Measurements from ENCODE around the gene NBEA.
A peak's percentile ranks its signal among the peaks of the same experiment; 100 is the strongest.

NBEA gene

GRCh38 chr13:35129500-35129899 is 187.4 kb downstream of the NBEA start:
- Mint-ChIP-seq H3K4me1 (no peaks in the 10 kb centered on the region), H3K27ac (ENCODE audit: low read depth) (no peak overlapping the region), H3K4me3 (no peak overlapping the region), H3K36me3 (ENCODE audit: insufficient read depth) (no peaks in the 10 kb centered on the region), H3K27me3 (no peaks in the 10 kb centered on the region), H3K9me3 (peaks cover 11% of the 10 kb centered on the region)
- DNase-seq (ENCODE audit: low spot score in 2 of 2) = no peak
- ATAC-seq (replicated peaks; ENCODE audit: extremely low read depth, poor library complexity, severe bottlenecking) = no peak

DNA sequence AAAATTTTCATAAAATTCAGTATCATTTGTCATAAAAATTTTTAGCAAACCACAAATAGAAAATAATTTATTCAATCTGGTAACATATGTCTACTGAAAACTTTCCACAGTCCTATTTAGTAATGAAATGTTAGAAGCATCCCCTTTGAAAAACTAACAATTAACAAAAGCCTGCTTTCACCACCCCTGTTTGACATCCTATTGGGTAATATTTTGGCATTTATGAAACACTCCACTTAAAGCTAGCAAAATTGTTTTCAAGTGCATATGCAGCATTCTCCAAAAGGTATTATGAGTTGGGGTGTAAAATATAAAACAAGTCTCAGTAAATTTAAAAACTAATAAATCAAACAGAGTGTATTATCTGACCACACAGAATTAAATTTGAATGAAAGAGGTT is 189.4 kb downstream of the NBEA start:
- Mint-ChIP-seq H3K27me3 (no peaks in the 10 kb centered on the region), H3K9me3 (peaks cover 6% of the 10 kb centered on the region), H3K36me3 (ENCODE audit: insufficient read depth) (no peaks in the 10 kb centered on the region), H3K4me3 (no peak overlapping the region), H3K27ac (ENCODE audit: low read depth) (no peak overlapping the region), H3K4me1 (no peaks in the 10 kb centered on the region)
- ATAC-seq (replicated peaks; ENCODE audit: extremely low read depth, poor library complexity, severe bottlenecking) (no peak), DNase-seq (ENCODE audit: low spot score in 2 of 2) (no peak)

- ATAC-seq (replicated peaks; ENCODE audit: extremely low read depth, poor library complexity, severe bottlenecking) (no peak), DNase-seq (ENCODE audit: low spot score in 2 of 2) (no peak)
- H3K9me3 Mint-ChIP-seq = peaks cover 11% of the 10 kb centered on the region
- no peak overlapping the region for H3K4me3 Mint-ChIP-seq
- no peaks in the 10 kb centered on the region for H3K27me3 Mint-ChIP-seq
- no peaks in the 10 kb centered on the region for H3K4me1 Mint-ChIP-seq
- no peaks in the 10 kb centered on the region for H3K36me3 Mint-ChIP-seq (ENCODE audit: insufficient read depth)
- no peak overlapping the region for H3K27ac Mint-ChIP-seq (ENCODE audit: low read depth)
These were observed 194.5 kb downstream of the NBEA start for GRCh38 chr13:35136585-35136984.

GRCh38 chr13:35139591-35139990 is 197.5 kb downstream of the NBEA start:
- ATAC-seq (replicated peaks; ENCODE audit: extremely low read depth, poor library complexity, severe bottlenecking) = no peak
- no peaks in the 10 kb centered on the region for H3K27me3 Mint-ChIP-seq
- H3K36me3 Mint-ChIP-seq (ENCODE audit: insufficient read depth) = no peaks in the 10 kb centered on the region
- no peak for DNase-seq (ENCODE audit: low spot score in 2 of 2)
- H3K9me3 Mint-ChIP-seq = peaks cover 11% of the 10 kb centered on the region
- H3K4me1 Mint-ChIP-seq = no peaks in the 10 kb centered on the region
- no peak overlapping the region for H3K27ac Mint-ChIP-seq (ENCODE audit: low read depth)
- H3K4me3 Mint-ChIP-seq = no peak overlapping the region

DNA sequence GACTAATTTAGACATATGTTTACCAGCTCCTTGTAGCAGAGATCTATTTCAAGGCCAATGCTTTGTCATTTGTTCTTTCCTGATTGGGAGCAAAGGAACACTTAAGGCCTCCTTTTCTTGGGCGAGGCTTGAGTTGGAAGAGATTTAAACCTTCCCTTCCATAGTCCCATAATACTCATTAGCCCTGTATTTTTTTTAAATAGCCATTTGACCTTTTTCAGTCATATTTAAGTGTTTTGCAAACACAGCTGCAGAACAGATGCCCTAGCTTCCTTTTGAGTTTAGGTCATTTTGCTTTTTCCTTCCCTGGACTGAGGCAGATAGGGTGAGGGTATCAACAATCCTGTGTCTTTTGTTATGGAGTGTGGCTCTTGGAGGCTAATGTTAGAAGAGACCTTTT is 198.3 kb downstream of the NBEA start:
- H3K9me3 Mint-ChIP-seq = peaks cover 11% of the 10 kb centered on the region
- no peak overlapping the region for H3K4me3 Mint-ChIP-seq
- ATAC-seq (replicated peaks; ENCODE audit: extremely low read depth, poor library complexity, severe bottlenecking) (no peak), DNase-seq (ENCODE audit: low spot score in 2 of 2) (no peak)
- no peaks in the 10 kb centered on the region for H3K27me3 Mint-ChIP-seq
- no peaks in the 10 kb centered on the region for H3K36me3 Mint-ChIP-seq (ENCODE audit: insufficient read depth)
- H3K27ac Mint-ChIP-seq (ENCODE audit: low read depth) = no peak overlapping the region
- H3K4me1 Mint-ChIP-seq = no peaks in the 10 kb centered on the region

DNA sequence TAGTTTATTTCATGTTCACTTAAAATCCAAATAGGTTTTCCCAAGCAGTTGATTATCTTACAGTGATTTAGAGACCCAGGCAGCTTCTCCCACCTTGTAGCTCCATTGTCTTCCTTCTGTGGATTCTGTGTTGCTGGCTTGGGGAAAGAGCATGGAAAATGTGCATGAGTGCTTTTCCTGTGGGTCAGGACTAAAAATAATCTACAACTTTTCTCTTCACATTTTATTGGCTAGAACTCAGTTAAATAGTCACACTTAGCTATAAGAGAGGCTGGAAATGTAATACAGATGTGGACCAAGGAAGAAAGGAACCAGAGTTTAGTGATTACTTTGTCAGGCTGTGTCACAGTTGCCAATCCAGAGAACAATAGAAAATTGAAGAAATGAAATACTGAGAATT is 198.8 kb downstream of the NBEA start:
- Mint-ChIP-seq H3K36me3 (ENCODE audit: insufficient read depth) (no peaks in the 10 kb centered on the region), H3K27me3 (no peaks in the 10 kb centered on the region), H3K4me3 (no peak overlapping the region), H3K4me1 (no peaks in the 10 kb centered on the region), H3K27ac (ENCODE audit: low read depth) (no peak overlapping the region), H3K9me3 (peaks cover 11% of the 10 kb centered on the region)
- ATAC-seq (replicated peaks; ENCODE audit: extremely low read depth, poor library complexity, severe bottlenecking) (no peak), DNase-seq (ENCODE audit: low spot score in 2 of 2) (no peak)

DNA sequence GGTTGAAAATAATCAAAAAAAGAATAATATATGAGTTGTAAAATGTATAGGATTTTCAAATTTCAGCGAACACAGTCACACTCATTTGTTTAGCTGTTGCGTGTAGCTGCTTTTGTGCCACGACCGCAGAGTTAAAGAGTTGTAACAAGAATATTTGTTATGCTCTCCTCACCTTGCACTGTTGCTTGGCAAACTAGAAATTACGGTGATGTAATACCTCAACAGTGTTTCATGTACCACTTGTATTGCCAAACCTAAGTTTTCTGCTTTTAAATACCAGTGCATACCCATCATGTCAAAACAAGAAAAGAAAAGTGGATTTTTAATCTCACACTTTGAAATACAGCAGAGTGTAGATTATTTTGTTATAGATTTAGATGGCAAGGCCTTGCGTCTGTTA is 201.1 kb downstream of the NBEA start:
- H3K4me1 Mint-ChIP-seq = no peaks in the 10 kb centered on the region
- H3K27me3 Mint-ChIP-seq = no peaks in the 10 kb centered on the region
- peaks cover 6% of the 10 kb centered on the region for H3K9me3 Mint-ChIP-seq
- DNase-seq (ENCODE audit: low spot score in 2 of 2) (no peak), ATAC-seq (replicated peaks; ENCODE audit: extremely low read depth, poor library complexity, severe bottlenecking) (no peak)
- no peaks in the 10 kb centered on the region for H3K36me3 Mint-ChIP-seq (ENCODE audit: insufficient read depth)
- no peak overlapping the region for H3K27ac Mint-ChIP-seq (ENCODE audit: low read depth)
- H3K4me3 Mint-ChIP-seq = no peak overlapping the region

DNA sequence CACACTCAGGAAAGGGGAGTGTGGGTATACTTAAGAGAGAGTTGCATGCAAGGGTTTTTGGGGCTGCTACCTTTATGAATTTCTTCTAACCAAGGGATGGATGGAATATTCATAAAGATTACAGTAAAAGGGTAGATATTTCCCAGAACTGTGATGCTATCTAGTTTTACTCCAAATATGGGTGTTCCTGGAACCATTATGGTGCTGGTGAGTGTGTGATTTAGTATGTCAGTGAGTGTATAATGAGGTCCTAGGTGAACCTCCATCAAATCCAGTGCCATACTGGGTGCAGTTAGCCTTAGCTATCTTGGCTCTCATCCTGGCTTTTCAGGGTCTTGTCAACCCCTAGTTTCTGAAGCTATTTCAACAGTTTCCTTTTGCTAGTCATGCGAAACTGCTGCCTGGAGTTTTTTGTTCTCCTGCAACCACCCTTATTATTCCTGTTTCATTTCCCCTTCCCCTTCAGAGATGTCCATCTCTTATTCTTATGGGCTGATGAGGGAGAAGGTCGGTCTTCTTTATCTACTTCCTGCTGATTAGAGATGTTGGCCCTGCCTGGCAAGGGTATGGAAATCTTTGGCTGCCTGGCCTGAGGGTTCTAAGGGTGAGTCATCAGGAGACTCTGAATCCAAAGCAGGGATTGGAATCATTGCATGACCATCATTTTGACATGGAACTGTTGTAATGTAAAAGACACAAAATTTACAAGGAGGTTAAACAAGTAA is 202.3 kb downstream of the NBEA start:
- H3K4me3 Mint-ChIP-seq = no peak overlapping the region
- no peak overlapping the region for H3K27ac Mint-ChIP-seq (ENCODE audit: low read depth)
- no peak for ATAC-seq (replicated peaks; ENCODE audit: extremely low read depth, poor library complexity, severe bottlenecking)
- no peak for DNase-seq (ENCODE audit: low spot score in 2 of 2)
- no peaks in the 10 kb centered on the region for H3K27me3 Mint-ChIP-seq
- H3K9me3 Mint-ChIP-seq = peaks cover 5% of the 10 kb centered on the region
- no peaks in the 10 kb centered on the region for H3K4me1 Mint-ChIP-seq
- H3K36me3 Mint-ChIP-seq (ENCODE audit: insufficient read depth) = no peaks in the 10 kb centered on the region

DNA sequence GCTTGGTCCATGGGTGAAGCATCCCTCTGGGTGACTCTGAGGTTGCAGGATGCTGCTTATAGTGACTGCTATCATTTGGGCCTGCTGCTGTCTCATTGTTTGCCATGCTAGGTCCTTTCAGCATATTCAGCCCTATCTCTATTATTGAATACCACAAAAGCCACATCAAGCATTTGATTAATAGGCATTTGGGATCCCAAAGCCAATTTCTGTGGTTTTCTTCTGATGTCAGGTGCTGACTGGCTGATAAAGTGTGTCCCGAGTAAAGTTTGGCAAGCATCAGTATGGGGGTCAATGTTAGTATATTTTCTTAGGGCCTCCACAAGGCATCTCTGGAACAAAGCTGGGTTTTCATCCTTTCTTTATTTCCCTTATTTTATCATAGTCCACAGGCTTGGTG is 204.6 kb downstream of the NBEA start:
- Mint-ChIP-seq H3K27me3 (no peaks in the 10 kb centered on the region), H3K4me3 (no peak overlapping the region), H3K9me3 (no peaks in the 10 kb centered on the region), H3K27ac (ENCODE audit: low read depth) (no peak overlapping the region), H3K4me1 (no peaks in the 10 kb centered on the region), H3K36me3 (ENCODE audit: insufficient read depth) (no peaks in the 10 kb centered on the region)
- ATAC-seq (replicated peaks; ENCODE audit: extremely low read depth, poor library complexity, severe bottlenecking) = no peak
- DNase-seq (ENCODE audit: low spot score in 2 of 2) = no peak

DNA sequence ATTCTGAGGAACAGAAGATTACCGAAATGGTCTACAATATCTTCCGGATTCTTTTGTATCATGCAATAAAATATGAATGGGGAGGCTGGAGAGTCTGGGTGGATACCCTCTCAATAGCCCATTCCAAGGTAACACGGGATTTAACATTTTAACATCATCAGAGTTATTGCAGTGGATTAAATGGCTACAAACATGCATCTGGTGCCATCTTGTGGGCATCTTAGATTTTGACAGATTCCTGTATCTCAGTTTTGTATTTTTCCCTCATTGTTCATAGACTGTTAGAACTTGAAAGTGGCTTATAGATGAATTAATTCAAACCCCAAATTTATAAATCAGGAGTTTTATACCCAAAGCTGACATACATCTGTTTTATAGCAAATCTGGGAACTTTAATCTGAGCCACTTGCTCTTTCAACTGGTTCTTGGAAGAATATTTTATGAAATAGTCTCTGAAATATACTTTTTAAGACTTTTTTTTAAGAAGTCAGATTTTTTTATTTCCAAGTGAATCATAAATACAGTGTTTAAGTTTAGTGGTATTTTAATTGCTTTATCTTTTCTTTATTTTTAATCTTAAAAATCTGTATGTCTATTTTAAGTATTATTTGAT is 215.2 kb downstream of the NBEA start:
- ATAC-seq (replicated peaks; ENCODE audit: extremely low read depth, poor library complexity, severe bottlenecking) = no peak

GRCh38 chr13:35159041-35159440 is 217.0 kb downstream of the NBEA start:
- Mint-ChIP-seq H3K36me3 (ENCODE audit: insufficient read depth) (no peaks in the 10 kb centered on the region), H3K9me3 (no peaks in the 10 kb centered on the region), H3K27ac (ENCODE audit: low read depth) (no peak overlapping the region), H3K4me1 (no peaks in the 10 kb centered on the region), H3K4me3 (no peak overlapping the region), H3K27me3 (no peaks in the 10 kb centered on the region)
- DNase-seq (ENCODE audit: low spot score in 2 of 2) (no peak), ATAC-seq (replicated peaks; ENCODE audit: extremely low read depth, poor library complexity, severe bottlenecking) (no peak)

More for the DNA sequence above, 215.2 kb downstream of the NBEA start:
- H3K9me3 Mint-ChIP-seq = no peaks in the 10 kb centered on the region
- DNase-seq (ENCODE audit: low spot score in 2 of 2) = no peak
- no peak overlapping the region for H3K27ac Mint-ChIP-seq (ENCODE audit: low read depth)
- H3K27me3 Mint-ChIP-seq = no peaks in the 10 kb centered on the region
- no peaks in the 10 kb centered on the region for H3K4me1 Mint-ChIP-seq
- no peaks in the 10 kb centered on the region for H3K36me3 Mint-ChIP-seq (ENCODE audit: insufficient read depth)
- H3K4me3 Mint-ChIP-seq = no peak overlapping the region

DNA sequence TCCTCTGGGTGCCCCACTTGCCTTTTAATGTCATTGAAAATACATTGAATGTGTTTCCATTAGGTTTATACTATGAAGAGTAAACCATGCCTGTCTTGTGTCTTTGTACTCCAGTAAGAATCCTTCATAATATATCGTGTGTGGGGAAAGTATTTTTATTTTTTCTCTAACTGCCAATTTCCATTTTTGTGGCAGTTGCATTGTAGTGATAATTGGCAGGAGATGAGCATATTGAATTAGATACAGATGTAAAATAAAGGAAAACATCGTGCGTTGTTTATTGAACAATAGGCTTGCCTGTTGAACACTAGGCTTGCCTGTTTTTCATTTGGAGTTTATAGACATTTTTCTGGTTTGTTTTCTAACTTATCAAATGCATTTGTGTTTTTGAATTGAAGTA is 218.8 kb downstream of the NBEA start:
- Mint-ChIP-seq H3K4me3 (no peak overlapping the region), H3K36me3 (ENCODE audit: insufficient read depth) (no peaks in the 10 kb centered on the region), H3K4me1 (no peaks in the 10 kb centered on the region), H3K9me3 (no peaks in the 10 kb centered on the region), H3K27ac (ENCODE audit: low read depth) (no peak overlapping the region), H3K27me3 (no peaks in the 10 kb centered on the region)
- DNase-seq (ENCODE audit: low spot score in 2 of 2) (no peak), ATAC-seq (replicated peaks; ENCODE audit: extremely low read depth, poor library complexity, severe bottlenecking) (no peak)

DNA sequence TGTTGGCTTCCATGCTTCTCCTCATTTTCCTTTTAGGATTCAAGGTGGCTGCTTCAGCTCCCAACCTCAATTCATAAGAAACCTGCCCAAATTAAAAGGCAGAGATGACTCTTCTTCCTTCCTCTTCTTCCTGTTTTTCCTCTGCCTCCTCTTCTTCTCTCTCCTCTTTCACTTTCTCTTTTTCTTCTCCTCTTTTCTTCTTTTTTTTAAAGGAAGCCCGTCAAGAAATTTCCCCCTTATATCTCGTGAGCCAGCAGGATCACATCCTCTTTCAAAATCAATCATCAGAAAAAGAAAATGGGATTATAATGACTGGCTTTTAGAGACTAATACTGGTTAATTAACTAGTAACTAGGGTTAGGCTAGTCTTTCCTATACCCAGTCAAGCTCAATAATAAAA is 220.3 kb downstream of the NBEA start:
- Mint-ChIP-seq H3K27ac (ENCODE audit: low read depth) (peak overlapping the region; percentile 87), H3K9me3 (no peaks in the 10 kb centered on the region), H3K4me3 (peak overlapping the region; percentile 34), H3K36me3 (ENCODE audit: insufficient read depth) (no peaks in the 10 kb centered on the region), H3K4me1 (no peaks in the 10 kb centered on the region), H3K27me3 (no peaks in the 10 kb centered on the region)
- ATAC-seq (replicated peaks; ENCODE audit: extremely low read depth, poor library complexity, severe bottlenecking) (no peak), DNase-seq (ENCODE audit: low spot score in 2 of 2) (no peak)

Measured in central memory CD8-positive, alpha-beta T cell (primary cell).